Mucosa of stomach (tissue), 1 donor: Measurements from ENCODE around the gene TRRAP.

Experiments used
- H3K27me3 ChIP-seq: one replicate; pipeline ENCODE4 v1.7.0; 2013; ENCODE audit warnings: mild to moderate bottlenecking, low read length; ENCODE audit not compliant: control insufficient read depth, insufficient read depth
- H3K36me3 ChIP-seq: one replicate; pipeline ENCODE4 v1.7.0; 2013; ENCODE audit warnings: low read length; ENCODE audit not compliant: control insufficient read depth, insufficient read depth
- H3K4me1 ChIP-seq: one replicate; pipeline ENCODE4 v1.7.0; 2013; ENCODE audit warnings: mild to moderate bottlenecking, low read length; ENCODE audit not compliant: control insufficient read depth, insufficient read depth
- H3K4me3 ChIP-seq: one replicate; pipeline ENCODE4 v1.7.0; 2013; ENCODE audit warnings: low read length
- H3K9ac ChIP-seq: one replicate; pipeline ENCODE4 v1.7.0; 2013; ENCODE audit warnings: mild to moderate bottlenecking, low read length, moderate library complexity
- H3K9me3 ChIP-seq: one replicate; pipeline ENCODE4 v1.7.0; 2013; ENCODE audit warnings: mild to moderate bottlenecking, low read length, moderate library complexity; ENCODE audit not compliant: control insufficient read depth
- donor health status: Pancreatic carcinoma.

Gene TRRAP

GRCh38 chr7:99021941-99022560, 143.7 kb downstream of the TRRAP start:
- H3K27me3 ChIP-seq, result no peaks in the 10 kb centered on the region
- no peak overlapping the region for H3K9ac ChIP-seq
- no peaks in the 10 kb centered on the region for H3K36me3 ChIP-seq
- no peaks in the 10 kb centered on the region for H3K9me3 ChIP-seq
- no peak overlapping the region for H3K4me3 ChIP-seq
- H3K4me1 ChIP-seq, result peaks cover 38% of the 10 kb centered on the region

GRCh38 chr7:99024066-99024465, 145.7 kb downstream of the TRRAP start:
- H3K4me3 ChIP-seq, result no peak overlapping the region
- H3K4me1 ChIP-seq, result peaks cover 38% of the 10 kb centered on the region
- no peaks in the 10 kb centered on the region for H3K9me3 ChIP-seq
- H3K27me3 ChIP-seq, result no peaks in the 10 kb centered on the region
- no peak overlapping the region for H3K9ac ChIP-seq
- peaks cover 6% of the 10 kb centered on the region for H3K36me3 ChIP-seq

GRCh38 chr7:99027241-99027640, 148.9 kb downstream of the TRRAP start:
- H3K4me1 ChIP-seq, result peaks cover 21% of the 10 kb centered on the region

GRCh38 chr7:99027841-99028240, 149.5 kb downstream of the TRRAP start:
- H3K9ac ChIP-seq, result no peak overlapping the region
- H3K27me3 ChIP-seq, result no peaks in the 10 kb centered on the region
- H3K4me1 ChIP-seq, result peaks cover 15% of the 10 kb centered on the region
- H3K4me3 ChIP-seq, result no peak overlapping the region
- H3K36me3 ChIP-seq, result peaks cover 31% of the 10 kb centered on the region
- no peaks in the 10 kb centered on the region for H3K9me3 ChIP-seq

More at GRCh38 chr7:99027241-99027640, 148.9 kb downstream of the TRRAP start:
- no peak overlapping the region for H3K4me3 ChIP-seq
- no peaks in the 10 kb centered on the region for H3K9me3 ChIP-seq
- H3K36me3 ChIP-seq, result peaks cover 31% of the 10 kb centered on the region
- H3K9ac ChIP-seq, result no peak overlapping the region
- no peaks in the 10 kb centered on the region for H3K27me3 ChIP-seq

- Histone ChIP-seq H3K36me3 (peaks cover 31% of the 10 kb centered on the region), H3K27me3 (no peaks in the 10 kb centered on the region), H3K9ac (no peak overlapping the region), H3K4me1 (peaks cover 12% of the 10 kb centered on the region), H3K9me3 (no peaks in the 10 kb centered on the region), H3K4me3 (no peak overlapping the region)
These were observed 150.1 kb downstream of the TRRAP start for GRCh38 chr7:99028261-99028973.

GRCh38 chr7:99029466-99030435, 151.4 kb downstream of the TRRAP start:
- Histone ChIP-seq H3K9me3 (no peaks in the 10 kb centered on the region), H3K4me3 (no peak overlapping the region), H3K9ac (no peak overlapping the region), H3K36me3 (peaks cover 31% of the 10 kb centered on the region), H3K27me3 (no peaks in the 10 kb centered on the region), H3K4me1 (no peaks in the 10 kb centered on the region)

- Histone ChIP-seq H3K27me3 (no peaks in the 10 kb centered on the region), H3K4me3 (no peak overlapping the region), H3K36me3 (peaks cover 31% of the 10 kb centered on the region), H3K4me1 (no peaks in the 10 kb centered on the region), H3K9ac (no peak overlapping the region), H3K9me3 (no peaks in the 10 kb centered on the region)
These were observed 152.1 kb downstream of the TRRAP start for GRCh38 chr7:99030457-99030856.

- H3K9ac ChIP-seq, result no peak overlapping the region
- no peaks in the 10 kb centered on the region for H3K9me3 ChIP-seq
- peaks cover 35% of the 10 kb centered on the region for H3K36me3 ChIP-seq
- no peaks in the 10 kb centered on the region for H3K4me1 ChIP-seq
- H3K4me3 ChIP-seq, result no peak overlapping the region
- no peaks in the 10 kb centered on the region for H3K27me3 ChIP-seq
These were observed 152.6 kb downstream of the TRRAP start for GRCh38 chr7:99030951-99031350.

- no peaks in the 10 kb centered on the region for H3K27me3 ChIP-seq
- no peak overlapping the region for H3K4me3 ChIP-seq
- H3K9ac ChIP-seq, result no peak overlapping the region
- H3K9me3 ChIP-seq, result no peaks in the 10 kb centered on the region
- H3K36me3 ChIP-seq, result peaks cover 37% of the 10 kb centered on the region
- H3K4me1 ChIP-seq, result no peaks in the 10 kb centered on the region
These were observed 153.2 kb downstream of the TRRAP start for GRCh38 chr7:99031496-99031895.

- Histone ChIP-seq H3K36me3 (peaks cover 44% of the 10 kb centered on the region), H3K9me3 (no peaks in the 10 kb centered on the region), H3K27me3 (no peaks in the 10 kb centered on the region), H3K9ac (no peak overlapping the region), H3K4me1 (no peaks in the 10 kb centered on the region), H3K4me3 (no peak overlapping the region)
These were observed 154.6 kb downstream of the TRRAP start for GRCh38 chr7:99032928-99033327.

- Histone ChIP-seq H3K27me3 (no peaks in the 10 kb centered on the region), H3K36me3 (peaks cover 49% of the 10 kb centered on the region), H3K4me3 (no peak overlapping the region), H3K9me3 (no peaks in the 10 kb centered on the region), H3K9ac (no peak overlapping the region), H3K4me1 (no peaks in the 10 kb centered on the region)
These were observed 155.4 kb downstream of the TRRAP start for GRCh38 chr7:99033765-99034164.
